ENCODE measurements around the gene ANO8.
"Not testable (repeated sequence)": the region's sequence is repeated elsewhere in the genome, so short reads cannot be mapped to it uniquely, and the experiment has no call there.

ANO8 gene, protein sequence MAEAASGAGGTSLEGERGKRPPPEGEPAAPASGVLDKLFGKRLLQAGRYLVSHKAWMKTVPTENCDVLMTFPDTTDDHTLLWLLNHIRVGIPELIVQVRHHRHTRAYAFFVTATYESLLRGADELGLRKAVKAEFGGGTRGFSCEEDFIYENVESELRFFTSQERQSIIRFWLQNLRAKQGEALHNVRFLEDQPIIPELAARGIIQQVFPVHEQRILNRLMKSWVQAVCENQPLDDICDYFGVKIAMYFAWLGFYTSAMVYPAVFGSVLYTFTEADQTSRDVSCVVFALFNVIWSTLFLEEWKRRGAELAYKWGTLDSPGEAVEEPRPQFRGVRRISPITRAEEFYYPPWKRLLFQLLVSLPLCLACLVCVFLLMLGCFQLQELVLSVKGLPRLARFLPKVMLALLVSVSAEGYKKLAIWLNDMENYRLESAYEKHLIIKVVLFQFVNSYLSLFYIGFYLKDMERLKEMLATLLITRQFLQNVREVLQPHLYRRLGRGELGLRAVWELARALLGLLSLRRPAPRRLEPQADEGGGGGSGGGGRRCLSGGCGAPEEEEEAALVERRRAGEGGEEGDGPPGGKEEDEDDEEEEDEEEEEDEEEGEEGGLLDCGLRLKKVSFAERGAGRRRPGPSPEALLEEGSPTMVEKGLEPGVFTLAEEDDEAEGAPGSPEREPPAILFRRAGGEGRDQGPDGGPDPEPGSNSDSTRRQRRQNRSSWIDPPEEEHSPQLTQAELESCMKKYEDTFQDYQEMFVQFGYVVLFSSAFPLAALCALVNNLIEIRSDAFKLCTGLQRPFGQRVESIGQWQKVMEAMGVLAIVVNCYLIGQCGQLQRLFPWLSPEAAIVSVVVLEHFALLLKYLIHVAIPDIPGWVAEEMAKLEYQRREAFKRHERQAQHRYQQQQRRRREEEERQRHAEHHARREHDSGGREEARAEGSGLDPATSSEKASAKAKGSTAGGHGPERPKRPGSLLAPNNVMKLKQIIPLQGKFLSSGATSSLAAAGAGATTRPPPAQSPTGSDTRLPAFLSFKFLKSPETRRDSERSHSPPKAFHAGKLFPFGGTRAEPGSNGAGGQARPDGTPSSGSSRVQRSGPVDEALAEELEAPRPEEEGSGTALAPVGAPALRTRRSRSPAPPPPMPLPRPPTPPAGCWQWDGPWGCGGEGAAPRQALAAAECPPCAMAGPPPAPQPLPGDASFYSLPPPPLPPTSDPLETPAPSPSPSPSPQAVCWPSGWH

GRCh38 chr19:17334414-17335409 lies at the start of gene ANO8:
ANO8 (minus strand) TSS chr19:17334855; CDS start chr19:17334670, 185 bp downstream.
- peak; percentile 88 to 92 for DNase-seq (ENCODE audit: low read depth in 2 of 2)

DNA sequence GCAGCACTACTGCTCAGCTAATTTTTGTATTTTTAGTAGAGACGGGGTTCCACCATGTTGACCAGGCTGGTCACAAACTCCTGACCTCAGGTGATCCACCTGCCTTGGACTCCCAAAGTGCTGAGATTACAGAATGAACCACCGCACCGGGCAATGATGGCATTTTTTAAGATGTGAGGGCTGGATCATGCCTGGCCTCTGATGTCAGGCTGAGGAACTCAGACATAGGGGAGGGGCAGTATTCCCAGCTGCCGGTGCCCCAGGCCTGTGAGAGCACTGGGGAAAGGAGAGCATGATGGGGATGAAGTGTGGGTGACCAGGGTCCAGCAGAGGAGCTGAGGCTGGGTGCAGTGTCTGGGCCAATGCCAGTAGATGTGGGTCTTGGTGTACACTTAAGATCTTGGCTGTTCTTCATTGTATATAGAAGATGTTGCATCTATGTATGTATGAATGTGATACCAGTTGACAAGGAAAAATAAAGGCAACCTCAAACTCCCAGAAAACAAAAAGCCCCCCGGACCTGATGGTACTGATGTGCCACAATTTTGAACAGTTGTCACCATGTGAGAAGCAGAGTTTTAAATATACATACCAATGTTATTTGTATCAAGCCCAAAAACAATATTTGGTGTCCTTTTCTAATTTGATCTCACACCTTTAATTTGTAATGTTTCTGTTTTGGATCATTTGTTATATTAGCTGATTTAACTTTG lies 45.9 kb upstream of the ANO8 start:
- DNase-seq (ENCODE audit: low read depth in 2 of 2): no peak

- no peak for DNase-seq (ENCODE audit: low read depth in 2 of 2)
Measured at GRCh38 chr19:17379221-17379631, 44.6 kb upstream of the ANO8 start.

DNA sequence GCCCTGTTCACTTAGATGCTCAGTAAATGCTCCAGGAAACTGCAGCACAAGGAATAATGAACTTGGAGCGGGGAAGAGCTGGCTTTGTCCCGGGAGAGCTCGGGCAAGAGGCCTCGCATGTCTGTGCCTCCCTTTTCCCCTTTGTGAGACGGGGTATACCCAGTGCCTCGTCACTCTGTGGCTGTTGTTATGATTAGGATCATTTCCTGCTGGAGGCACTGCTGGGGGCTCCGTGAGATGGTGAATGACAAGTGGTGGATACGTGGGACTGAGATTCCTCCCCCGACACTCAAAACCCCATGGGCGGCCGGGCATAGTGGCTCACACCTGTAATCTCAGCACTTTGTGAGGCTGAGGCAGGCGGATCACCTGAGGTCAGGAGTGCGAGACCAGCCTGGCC lies 43.6 kb upstream of the ANO8 start:
- DNase-seq (ENCODE audit: low read depth in 2 of 2): no peak

- no peak for DNase-seq (ENCODE audit: low read depth in 2 of 2)
Measured at GRCh38 chr19:17376935-17377600, 42.4 kb upstream of the ANO8 start, which contains the start of gene PLVAP. PLVAP (minus strand) TSS chr19:17377342; CDS start chr19:17377288, 54 bp downstream.

- DNase-seq (ENCODE audit: low read depth in 2 of 2): no peak
Measured at GRCh38 chr19:17370026-17370587, 35.5 kb upstream of the ANO8 start.

- no peak for DNase-seq (ENCODE audit: low read depth in 2 of 2)
Measured at GRCh38 chr19:17365361-17365760, 30.7 kb upstream of the ANO8 start.

DNA sequence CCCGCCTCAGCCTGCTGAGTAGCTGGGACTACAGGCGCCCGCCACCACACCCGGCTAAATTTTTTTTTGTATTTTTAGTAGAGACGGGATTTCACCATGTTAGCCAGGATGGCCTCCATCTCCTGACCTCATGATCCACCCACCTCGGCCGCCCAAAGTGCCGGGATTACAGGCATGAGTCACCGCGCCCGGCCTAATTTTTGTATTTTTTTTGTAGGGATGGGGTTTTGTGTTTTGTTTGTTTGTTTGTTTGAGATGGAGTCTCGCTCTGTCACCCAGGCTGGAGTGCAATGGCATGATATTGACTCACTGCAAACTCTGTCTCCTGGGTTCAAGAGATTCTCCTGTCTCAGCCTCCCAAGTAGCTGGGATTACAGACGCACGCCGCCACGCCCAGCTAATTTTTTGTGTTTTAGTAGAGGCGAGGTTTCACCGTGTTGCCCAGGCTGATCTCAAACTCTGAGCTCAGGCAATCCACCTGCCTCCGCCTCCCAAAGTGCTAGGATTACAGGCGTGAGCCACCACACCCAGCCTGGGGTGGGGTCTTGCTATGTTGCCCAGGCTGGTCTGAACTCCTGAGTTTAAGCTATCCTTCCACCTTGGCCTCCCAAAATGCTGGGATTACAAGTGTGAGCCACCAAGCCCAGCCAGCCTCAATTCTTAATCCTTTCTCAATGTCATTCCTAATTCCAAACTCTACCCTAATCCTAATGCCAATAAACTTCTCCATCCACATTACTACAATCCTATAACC lies 29.4 kb upstream of the ANO8 start:
- not testable (repeated sequence) for DNase-seq (ENCODE audit: low read depth in 2 of 2)

- no peak for DNase-seq (ENCODE audit: low read depth in 2 of 2)
Measured at GRCh38 chr19:17359905-17360800, 25.5 kb upstream of the ANO8 start.

GRCh38 chr19:17358395-17358794 lies 23.7 kb upstream of the ANO8 start:
- no peak for DNase-seq (ENCODE audit: low read depth in 2 of 2)

DNA sequence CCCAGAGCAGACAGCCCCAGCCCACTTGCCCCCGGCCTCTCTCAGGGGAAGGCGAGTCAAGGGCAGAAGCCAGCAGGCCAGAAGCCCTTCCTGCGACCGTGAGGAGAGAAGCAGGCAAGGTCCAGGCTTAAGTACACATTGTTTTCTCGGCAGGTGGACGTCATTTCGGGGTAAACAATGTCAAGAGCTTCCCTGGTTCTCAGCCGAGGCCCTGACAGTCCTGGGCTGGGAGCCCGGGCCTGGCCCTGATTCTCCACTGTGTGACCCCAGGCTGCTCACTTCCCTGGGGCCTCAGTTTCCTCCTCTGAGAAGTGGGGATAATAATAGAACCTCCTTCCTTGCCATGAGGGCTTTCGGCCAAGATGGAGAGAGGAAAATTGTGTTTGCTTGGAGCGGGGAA lies 23.1 kb upstream of the ANO8 start:
- DNase-seq (ENCODE audit: low read depth in 2 of 2): no peak

DNA sequence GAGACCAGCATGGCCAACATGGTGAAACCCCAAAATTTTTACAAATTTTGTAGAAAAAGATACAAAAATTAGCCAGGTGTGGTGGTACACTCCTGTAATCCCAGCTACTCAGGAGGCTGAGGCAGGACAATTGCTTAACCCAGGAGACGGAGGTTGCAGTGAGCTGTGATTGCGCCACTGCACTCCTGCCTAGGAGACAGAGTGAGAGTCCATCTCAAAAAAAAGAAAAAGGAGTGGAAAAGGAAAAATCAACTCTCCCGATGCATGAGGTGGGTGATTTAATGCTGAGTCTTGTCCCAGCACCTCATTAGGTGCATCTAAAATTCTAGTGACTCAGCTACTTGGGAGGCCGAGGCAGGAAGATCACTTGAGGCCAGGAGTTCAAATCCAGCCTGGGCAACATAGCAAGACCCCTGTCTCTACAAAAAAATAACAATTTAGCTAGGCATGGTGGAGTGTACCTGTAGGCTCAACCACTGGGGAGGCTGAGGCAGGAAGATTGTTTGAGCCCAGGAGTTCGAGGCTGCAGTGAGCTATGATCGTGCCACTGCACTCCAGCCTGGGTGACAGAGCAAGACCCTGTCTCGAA lies 22.5 kb upstream of the ANO8 start:
- no peak for DNase-seq (ENCODE audit: low read depth in 2 of 2)

GRCh38 chr19:17353386-17353785 lies 18.7 kb upstream of the ANO8 start:
- no peak for DNase-seq (ENCODE audit: low read depth in 2 of 2)

DNA sequence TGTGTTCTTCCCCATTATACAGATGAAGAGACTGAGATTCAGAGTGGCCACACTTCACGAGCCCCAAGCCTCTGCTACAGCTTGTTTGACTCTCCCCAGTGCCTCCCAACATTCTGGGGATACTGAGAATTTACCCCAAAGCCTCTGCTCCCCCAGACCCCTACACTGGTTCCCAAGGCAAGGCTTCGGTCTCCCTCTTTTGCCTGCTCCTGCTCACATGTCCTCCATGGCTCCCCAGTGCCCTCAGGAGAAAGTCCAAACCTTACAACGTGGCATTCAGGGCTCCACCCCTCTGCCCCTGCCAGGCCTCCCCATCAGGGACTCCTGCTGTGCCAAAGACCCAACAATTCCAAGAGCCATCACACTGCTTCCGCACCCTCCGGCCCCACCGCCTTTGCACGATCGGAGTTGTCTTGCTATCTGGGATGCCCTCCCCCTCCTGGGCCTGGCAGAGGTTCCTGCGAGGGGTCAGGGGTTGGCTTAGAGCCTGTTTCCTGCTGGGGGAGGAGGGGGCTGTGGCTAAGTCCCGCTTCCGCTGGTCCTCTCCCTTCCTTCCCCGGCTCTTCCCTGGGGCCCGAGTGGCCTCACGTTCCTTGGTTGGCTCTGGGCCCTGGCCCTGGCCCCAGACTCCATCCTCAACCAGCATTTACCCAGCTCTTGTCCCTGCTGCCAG lies 18.1 kb upstream of the ANO8 start:
- DNase-seq (ENCODE audit: low read depth in 2 of 2): no peak

- no peak for DNase-seq (ENCODE audit: low read depth in 2 of 2)
Measured at GRCh38 chr19:17351815-17352435, 17.3 kb upstream of the ANO8 start.

DNA sequence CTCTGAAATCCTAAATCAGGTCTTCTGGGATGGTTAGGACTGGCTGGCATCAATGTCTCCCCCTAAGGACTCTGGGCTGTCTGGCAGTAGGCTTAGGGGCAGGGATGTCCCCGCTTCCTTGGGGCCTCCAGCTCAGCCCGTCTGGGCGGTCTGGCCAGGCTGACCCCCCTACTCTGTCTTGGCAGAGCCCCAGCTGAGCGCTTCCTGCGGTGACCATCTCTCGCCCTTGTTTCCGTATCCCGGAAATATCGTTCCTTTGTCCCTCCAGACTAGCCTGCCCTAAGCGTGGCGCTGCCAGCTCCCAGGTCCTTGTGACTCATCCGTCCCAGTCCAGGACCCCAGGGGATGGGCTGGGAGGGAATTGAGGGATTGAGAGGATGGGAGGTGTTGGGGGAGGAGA lies 14.0 kb upstream of the ANO8 start:
- no peak for DNase-seq (ENCODE audit: low read depth in 2 of 2)
